ENCODE data around the gene MINAR1. TPM values are rescaled to one million over a fixed set of nuclear protein-coding genes. Genes with fewer than 3 reads are reported as not detected.

Gene MINAR1
- total RNA-seq, 1 donor from 2014 or later: 0.05 TPM

- ATAC-seq: no peak
- intact Hi-C loops (cut with DNase I): no loop called here
- no peak for DNase-seq (ENCODE audit: missing footprints)
Measured at GRCh38 chr15:79427781-79428598, 4.1 kb upstream of the MINAR1 start.

DNA sequence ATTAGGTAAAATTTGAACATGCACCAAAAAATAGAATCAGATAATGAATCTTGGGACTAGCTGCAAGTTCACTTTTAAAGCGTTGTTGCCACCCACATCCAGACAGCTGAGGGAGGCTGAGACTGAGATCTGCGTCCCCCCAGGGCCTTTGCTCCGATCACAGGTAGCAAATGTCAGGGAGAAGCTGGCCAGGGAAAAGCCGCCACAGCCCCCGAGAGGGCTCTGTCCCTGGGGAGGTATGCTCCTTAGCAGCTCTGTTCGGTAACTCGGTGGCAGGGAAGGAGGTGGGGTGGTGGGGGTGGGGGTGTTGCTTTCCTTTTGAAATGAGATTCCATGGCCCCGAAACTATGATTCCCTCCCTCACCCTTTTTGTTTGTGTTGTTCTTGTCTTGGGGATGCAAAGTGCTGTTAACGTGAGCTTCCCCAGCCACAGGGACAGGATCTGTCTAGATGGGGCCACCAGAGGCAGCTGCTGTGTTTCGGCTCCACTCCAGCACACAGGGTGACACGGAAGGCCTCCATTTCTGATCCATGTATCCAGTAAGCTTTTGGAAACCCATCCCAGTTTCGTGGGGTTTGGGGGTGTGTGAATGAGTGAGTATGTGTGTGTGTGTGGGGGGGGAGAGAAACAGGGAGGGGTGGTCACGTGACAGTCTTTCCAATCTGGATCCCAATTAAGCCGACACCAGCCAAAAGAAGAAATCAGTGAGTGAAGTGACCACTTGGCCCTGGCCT is 1.1 kb upstream of the MINAR1 start:
- no peak for DNase-seq (ENCODE audit: missing footprints)
- no peak for ATAC-seq

GRCh38 chr15:79432345-79433275 is 474 bp downstream of the MINAR1 start:
- intact Hi-C loops (cut with DNase I): no loop called here
- DNase-seq (ENCODE audit: missing footprints) (no peak), ATAC-seq (peak; percentile 16)

More for the DNA sequence above, 1.1 kb upstream of the MINAR1 start:
- intact Hi-C loops (cut with DNase I): no loop called here

DNA sequence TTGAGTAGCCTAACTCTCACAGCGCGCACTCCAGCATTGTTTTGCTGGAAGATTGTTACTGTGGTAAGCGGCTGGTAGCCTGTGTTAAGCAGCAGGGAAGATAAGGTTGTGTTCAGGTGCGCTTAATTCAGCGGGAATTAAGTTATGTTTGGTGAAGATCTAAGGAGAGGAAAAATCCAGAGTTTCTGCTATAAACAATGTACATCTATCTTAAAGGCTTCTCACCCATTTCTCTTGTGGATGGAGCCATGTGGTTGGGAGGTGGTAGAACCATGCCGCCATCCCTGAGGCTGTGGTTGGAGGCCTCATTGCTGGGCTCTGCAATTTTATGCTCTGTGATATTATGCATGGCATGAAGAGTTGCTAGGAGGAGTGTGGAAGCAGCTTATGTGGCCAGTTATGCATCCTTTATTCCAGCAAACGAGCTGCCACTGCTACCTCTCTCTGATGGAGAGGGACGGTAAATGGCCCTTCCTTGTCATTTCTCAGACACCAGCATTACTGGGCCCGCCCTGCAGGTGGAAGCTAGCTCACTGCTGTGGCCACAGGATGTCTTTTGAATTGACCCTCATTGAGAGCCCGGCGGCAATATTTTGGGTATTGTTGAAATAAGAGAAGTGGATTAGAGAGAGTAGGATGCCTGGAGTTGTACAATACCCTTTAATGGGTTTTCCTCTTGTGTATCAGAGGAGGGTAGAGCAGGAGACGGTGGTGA is 1.3 kb downstream of the MINAR1 start:
- DNase-seq (ENCODE audit: missing footprints) (no peak), ATAC-seq (no peak)
- intact Hi-C loops (cut with DNase I): no loop called here

- no peak for DNase-seq (ENCODE audit: missing footprints)
- intact Hi-C loops (cut with DNase I): no loop called here
- no peak for ATAC-seq
Measured at GRCh38 chr15:79434361-79434760, 2.2 kb downstream of the MINAR1 start.

DNA sequence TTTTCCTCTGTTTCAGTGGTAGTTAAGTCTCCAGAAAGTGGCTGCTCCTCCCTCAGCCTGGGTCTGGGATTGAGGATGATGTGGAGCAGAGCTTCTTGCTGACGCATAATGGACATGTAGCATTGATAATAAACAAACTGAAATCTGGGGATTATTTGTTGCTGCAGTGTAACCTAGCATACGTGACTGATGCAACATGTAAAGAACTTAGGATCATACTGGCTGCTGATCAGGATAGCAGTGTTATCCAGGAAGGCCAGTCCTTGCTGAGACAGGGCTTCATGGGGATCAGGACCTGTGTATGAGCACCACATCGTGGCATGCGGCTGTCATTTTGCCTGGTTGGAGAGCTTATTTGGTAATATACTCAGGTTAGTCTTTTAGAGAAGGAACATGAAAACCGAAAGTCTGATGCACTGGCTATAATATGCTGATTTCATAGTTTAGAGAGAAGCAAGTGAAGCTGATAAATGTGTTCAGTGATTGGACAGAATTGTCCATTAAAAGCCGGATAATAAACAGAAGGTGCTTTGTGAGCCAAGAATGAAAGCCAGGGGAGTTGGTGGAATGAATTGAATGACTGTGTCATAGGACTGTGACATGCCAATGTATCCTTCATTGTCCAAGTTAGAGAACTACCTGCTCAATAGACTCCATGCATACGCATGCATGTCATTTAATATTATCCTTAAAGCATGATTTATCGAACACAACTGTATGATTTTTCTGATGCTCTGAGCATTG is 4.1 kb downstream of the MINAR1 start:
- ATAC-seq: no peak
- intact Hi-C loops (cut with DNase I): no loop called here
- no peak for DNase-seq (ENCODE audit: missing footprints)

- ATAC-seq: no peak
- no peak for DNase-seq (ENCODE audit: missing footprints)
- intact Hi-C loops (cut with DNase I): no loop called here
Measured at GRCh38 chr15:79437275-79438000, 5.3 kb downstream of the MINAR1 start.

GRCh38 chr15:79439236-79439635 is 7.1 kb downstream of the MINAR1 start:
- DNase-seq (ENCODE audit: missing footprints) (no peak), ATAC-seq (no peak)
- intact Hi-C loops (cut with DNase I): no loop called here

- no peak for DNase-seq (ENCODE audit: missing footprints)
- intact Hi-C loops (cut with DNase I): no loop called here
- ATAC-seq: no peak
Measured at GRCh38 chr15:79440355-79440908, 8.3 kb downstream of the MINAR1 start.

DNA sequence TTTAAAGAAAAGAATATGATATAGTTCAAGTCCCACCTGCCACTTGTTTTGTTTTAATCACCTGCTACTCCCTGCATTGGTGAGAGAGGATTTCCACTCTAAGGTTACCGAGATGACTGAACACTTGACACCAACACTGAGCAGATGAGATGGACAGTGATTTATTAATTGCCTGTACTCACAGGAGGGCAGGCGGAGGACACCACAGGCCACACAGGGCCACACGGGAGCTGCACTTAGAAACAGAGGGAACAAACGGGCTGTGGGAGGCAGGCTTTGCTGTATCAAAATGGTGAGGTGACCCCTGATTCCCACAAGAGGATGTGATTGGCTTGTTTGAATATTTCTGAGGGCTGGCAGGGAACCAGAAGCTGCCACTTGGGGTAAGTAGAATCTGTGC is 10.8 kb downstream of the MINAR1 start:
- intact Hi-C loops (cut with DNase I): no loop called here
- ATAC-seq: no peak

DNA sequence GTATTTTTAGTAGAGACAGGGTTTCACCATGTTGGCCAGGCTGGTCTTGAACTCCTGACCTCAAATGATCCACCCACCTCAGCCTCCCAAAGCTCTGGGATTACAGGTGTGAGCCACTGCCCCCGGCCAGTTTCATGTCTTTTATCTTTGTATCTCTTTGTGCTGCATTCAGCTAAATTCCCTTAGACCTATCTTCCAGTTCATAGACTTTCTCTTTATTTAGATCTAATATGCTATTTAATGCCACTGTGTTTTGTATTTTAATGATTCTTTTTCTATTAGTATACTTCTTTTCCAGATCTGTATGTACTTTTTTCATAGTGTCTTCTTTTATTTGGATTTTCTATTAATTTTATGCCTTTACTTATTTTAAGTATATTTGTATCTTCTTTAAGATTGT is 14.9 kb downstream of the MINAR1 start:
- DNase-seq (ENCODE audit: missing footprints) (no peak), ATAC-seq (no peak)
- intact Hi-C loops (cut with DNase I): no loop called here

More for the DNA sequence above, 10.8 kb downstream of the MINAR1 start:
- DNase-seq (ENCODE audit: missing footprints): no peak

DNA sequence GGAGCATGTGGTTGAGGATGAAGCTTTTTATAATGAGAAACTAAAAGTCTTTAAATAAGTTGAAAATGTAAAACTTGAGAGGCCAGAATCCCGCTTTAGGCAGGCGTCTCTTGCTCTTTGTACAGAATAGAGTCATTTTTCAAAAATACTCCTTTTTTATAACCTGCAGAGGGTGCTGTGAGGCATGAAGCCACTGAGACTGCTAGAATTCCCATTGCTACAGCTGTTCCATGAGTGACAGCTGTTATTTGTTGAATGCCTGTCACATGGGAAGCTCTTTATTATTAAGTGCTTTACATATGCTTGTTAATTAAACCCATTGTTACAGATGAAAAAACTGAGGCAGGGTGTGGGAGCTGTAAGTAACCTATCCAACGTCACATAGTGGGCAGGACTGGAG is 18.5 kb downstream of the MINAR1 start:
- ATAC-seq: no peak
- no peak for DNase-seq (ENCODE audit: missing footprints)
- intact Hi-C loops (cut with DNase I): no loop called here

DNA sequence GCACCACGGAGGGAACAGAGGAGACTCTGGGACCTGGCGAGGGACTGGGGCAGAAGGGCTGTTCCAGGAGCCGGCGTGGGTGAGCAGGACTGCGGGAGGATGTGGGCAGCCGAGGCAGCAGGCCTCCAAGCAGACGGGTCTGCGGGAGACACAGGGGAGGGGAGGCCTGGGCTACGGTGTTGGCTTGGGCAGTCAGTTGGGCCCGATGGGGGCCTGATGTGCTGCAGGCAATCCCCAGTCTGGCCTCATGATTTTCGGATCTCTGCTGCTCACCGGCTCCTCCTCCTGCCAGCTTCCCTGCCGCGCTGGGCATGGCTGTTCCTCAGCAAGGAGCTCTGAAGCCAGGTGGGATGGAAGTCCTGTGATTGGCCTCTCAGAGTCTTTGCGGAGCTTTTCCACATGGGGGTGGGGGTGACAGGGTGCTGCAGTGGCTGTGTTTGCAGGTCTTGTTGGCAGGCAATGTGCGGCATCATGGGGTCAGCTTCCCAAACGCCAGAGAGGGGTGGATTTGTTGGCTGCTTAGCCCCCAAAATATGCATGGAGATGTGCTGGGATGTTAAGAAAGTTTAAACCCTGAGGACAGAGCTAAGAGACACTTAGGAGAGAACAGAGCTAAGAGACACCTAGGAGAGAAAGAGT is 19.3 kb downstream of the MINAR1 start:
- no peak for DNase-seq (ENCODE audit: missing footprints)
- intact Hi-C loops (cut with DNase I): no loop called here
- no peak for ATAC-seq

DNA sequence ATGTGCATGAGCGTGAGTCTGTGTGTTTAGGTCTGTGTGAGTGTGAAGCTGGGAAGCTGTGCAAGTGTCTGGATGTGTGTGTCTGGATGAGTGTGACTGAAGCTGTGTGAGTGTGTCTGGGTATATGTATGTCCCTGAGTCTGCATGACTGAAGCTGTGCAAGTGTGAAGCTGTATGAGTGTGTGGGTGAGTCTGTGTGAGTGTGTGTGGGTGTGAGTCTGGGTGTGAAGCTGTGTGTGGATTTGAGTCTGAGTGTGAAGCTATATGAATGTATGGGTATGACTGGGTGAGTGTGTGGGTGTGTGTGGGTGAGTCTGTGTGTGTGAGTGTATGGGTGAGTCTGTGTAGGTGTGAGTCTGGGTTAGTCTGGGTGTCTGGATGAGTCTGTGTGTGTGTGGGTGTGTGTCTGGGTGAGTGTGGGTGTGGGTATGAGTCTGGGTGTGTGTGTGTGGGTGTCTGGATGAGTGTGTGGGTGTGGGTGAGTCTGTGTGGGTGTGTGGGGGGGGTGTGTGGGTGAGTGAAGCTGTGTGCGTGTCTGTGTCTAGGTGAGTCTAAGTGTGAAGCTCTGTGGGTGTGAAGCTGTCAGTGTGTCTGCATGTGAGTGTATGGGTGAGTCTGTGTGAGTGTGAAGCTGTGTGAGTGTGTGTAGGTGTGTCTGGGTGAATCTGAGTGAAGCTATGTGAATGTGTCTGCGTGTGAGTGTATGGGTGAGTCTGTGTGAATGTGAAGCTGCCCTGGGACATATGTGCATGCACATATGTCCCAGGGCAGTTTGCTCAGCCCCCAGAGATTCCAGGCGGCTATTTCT is 20.3 kb downstream of the MINAR1 start:
- intact Hi-C loops (cut with DNase I): no loop called here
- ATAC-seq: peak; percentile 26
- DNase-seq (ENCODE audit: missing footprints): no peak

- ATAC-seq (no peak), DNase-seq (ENCODE audit: missing footprints) (no peak)
- intact Hi-C loops (cut with DNase I): no loop called here
Measured at GRCh38 chr15:79453446-79453845, 21.3 kb downstream of the MINAR1 start.

- DNase-seq (ENCODE audit: missing footprints): no peak
- intact Hi-C loops (cut with DNase I): no loop called here
- no peak for ATAC-seq
Measured at GRCh38 chr15:79454063-79454462, 21.9 kb downstream of the MINAR1 start.

All from Right ventricle myocardium inferior (tissue), 1 donor.